ENCODE data around the gene EPN2.
A peak's percentile ranks its signal among the peaks of the same experiment; 100 is the strongest.

Gene EPN2

DNA sequence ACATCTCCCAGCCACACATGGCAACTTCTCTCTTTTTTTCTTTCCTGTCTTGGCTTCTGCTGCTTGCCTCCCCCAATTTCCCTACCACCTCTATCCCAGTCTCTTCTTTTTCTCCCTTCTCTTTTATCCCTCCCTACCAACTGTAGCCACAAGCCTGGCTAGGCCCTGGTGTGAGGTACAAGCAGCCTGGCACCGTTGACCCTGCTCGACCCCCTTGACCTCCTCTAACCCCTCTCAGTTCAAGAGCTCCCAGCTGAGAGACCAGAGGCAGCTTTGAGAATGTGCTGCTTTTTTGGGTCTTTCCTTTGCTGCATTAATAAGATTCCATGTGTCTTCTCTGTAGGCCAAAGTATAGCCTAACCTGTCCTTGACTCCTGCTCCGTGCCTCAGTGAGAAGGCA is 93.1 kb downstream of the EPN2 start:
- no peak for DNase-seq (ENCODE audit: low read depth, low spot score)

DNA sequence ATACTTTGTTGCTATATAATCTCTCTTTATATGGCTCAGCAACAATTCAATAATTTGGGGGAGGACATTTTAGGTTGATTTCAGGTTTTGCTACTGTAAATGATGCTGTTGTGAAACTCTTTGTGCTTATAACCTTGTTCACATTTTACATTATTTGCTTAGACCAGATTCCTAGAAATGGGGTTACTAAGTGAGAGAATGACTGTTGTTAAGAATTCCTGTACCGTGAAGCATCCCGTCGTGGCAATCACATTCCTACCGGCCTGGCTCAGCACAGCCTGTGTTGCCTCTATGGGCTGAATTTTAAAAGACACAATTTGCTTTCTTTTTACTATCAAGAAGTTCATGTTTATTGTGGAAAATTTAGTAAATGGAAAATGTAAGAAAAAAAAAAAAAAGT is 94.0 kb downstream of the EPN2 start:
- DNase-seq (ENCODE audit: low read depth, low spot score) = no peak

DNA sequence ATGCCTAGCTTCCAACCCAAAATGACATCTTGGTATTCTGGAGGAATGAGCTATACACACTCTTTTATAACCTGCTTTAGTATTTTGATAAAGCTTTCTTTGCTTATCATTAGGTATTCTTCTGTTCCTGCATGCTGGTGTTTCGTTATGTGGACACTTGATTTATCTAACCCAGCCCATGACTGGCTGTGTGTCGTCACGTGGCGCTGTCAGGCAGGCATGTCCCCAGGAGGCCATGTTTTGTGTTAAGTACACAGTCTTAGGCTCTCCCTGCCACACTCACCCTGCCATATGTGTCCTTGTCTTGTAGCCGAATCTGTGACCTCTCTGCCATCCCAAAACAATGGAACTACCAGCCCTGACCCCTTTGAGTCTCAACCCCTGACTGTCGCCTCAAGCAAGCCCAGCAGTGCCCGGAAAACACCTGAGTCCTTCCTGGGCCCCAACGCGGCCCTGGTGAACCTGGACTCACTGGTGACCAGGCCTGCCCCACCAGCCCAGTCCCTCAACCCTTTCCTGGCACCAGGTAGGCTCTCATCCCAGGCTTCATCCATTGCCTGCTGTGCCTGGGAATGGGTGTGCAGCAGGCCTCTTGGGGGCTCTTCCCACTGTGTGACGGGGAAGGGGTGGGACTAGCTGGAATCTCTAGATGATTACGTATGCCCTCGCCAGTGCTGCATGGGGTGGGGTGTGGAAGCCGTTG is 94.5 kb downstream of the EPN2 start:
- no peak for DNase-seq (ENCODE audit: low read depth, low spot score)

DNA sequence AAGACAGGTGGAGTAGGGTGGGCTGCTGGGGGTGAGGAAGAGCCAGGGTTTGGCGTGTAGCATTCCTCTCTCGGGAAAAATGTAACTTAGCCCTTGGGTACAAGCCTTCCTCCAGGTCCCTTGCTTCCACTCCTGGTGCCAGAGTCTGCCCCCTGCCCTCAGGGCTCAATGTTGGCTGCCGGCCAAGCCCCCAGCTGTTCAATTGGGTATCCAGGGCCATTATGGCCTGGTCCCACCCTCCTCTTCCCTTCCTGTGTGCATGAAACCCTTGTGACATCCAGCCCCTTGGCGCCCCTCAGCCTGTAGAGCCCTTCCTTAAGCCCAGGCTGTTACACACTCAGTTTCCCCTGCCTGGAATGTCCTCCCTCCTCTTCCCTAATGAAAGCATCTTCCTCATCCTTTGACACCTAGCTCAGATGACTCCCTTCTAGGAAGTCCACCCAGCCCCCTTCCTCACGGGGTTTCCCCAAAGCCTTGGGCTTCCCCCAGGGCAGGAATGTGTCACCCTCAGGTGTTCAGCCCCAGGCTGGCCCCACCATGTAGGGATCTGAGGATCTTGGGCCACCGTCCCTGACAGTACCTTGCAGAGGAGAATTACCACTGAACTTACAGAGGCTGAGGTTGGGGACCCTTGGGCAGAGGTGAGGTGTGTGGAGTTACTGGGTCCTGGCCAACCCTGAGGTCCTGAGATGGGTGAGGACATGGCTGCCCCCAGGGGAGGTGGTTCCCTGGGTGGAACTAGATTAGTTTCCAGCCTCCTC is 95.4 kb downstream of the EPN2 start:
- no peak for DNase-seq (ENCODE audit: low read depth, low spot score)

DNA sequence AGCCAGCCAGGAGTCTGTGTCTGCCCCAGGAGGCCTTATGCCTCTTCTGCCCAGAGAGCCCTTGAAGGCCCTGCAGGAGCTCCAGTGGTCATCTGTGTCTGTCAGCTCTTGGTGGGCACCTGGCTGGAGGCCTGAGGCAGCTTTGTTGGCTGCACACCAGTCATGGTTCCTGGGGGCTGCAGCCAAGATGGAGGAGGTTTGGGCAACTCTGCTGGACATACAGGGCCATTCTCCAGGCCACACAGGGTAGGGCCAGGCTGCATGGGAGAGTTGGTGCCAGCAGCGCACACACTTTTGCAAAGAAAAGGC is 95.9 kb downstream of the EPN2 start:
- no peak for DNase-seq (ENCODE audit: low read depth, low spot score)

DNA sequence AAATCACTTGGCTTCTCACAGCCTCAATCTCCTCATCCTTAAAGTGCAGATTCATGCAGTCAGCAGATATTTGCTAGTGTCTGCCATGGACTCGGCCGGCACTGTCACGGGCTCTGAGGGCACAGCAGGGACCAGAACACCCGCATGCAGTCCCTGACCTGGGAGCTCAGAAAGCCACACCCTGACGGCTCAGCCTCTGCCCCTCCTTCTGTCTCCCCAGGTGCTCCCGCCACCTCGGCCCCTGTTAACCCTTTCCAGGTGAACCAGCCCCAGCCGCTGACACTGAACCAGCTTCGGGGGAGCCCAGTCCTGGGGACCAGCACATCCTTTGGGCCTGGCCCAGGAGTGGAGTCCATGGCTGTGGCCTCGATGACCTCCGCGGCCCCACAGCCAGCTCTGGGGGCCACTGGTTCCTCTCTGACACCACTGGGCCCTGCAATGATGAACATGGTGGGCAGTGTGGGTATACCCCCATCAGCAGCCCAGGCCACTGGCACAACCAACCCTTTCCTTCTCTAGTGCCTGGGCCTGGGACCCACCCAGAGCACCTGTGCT is 96.6 kb downstream of the EPN2 start:
- DNase-seq (ENCODE audit: low read depth, low spot score) = no peak

DNA sequence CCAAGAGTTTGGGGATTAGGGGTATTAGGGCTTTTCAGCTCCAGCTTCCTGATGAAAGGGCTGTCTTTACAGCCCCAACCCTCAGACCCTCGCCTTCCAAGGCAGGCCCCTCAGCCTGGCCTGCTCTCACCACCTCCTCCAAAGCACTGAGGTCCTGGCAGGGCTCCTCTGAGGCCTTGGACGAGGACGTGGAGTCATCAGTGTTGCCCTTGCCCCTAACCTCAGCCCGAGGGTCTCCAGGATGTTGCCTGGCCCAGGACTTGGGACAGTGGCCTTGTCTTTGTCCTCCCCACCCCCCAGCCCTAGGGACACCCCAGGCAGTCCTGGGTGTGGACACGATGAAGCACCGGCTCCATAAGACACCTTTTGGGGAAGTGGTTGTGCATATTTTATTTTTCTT is 97.2 kb downstream of the EPN2 start:
- DNase-seq (ENCODE audit: low read depth, low spot score) = no peak

DNA sequence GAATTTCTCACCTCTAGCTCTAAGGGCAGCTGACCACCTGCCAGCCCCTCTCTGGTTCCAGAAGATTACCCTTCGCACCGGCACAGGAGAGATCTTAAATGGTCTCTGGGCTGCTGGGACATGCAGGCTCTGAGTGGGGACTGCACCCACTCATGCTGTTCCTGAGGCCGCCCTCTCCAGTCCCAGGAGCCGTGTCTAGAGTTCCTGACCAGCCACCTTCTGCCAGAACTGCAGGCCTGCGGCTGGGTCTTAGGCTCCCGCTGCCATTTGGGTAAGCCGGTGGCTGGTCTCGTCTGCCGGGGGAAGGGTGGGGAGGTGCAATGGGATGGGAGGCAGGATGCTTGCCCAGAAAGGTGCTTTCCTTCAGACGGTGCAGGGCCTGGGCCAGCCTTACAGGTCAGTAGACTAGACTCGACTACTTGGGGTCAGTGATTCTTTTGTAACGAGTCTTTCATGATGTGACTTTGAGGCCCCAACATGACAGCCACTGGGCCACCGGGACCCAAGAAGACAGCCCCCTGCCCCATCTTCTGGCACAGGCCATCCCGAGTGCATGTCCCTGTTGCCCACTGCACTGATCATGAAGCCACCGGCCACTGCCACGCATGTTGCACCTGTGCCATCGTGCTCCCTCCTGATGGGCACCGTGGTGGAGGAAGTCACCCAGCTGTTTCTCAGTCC is 98.9 kb downstream of the EPN2 start:
- DNase-seq (ENCODE audit: low read depth, low spot score) = no peak

DNA sequence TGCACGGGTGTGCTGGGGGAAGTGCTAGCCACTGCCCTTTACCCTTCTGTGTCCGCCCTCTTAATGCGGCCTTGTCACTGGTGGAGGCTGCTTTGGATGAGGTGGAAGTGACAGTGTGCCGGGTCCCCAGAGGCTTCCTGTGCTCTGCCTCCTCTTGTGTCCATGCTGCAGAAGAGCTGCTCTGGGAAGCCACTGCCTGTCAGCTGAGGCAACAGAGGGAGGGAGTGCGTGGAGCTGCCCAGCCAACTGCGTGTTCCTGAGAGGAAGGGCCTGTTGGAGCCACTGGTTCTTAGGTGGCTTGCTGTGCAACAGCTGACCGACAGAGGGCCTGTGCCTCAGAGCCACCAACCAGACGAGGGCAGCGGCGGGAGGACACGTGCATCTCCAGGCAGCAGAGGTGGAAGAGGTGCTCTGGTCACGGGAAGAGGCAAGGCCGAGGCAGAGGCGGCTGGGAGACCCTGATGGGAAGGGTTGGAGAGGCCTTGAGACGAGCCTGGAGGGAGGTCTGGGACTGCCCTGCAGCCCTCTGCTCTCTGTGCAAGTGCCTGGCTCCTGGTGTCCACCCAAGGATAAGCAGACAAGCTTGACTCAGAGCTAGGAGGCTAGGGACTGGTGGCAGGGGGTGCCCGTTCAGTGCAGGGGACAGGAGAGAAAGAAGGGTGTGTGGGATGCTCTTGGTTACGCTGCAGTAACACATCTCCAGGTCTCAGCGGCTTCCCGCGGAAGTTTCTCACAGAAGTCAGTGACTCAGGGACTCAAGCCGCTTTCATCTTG is 100.0 kb downstream of the EPN2 start:
- no peak for DNase-seq (ENCODE audit: low read depth, low spot score)

DNA sequence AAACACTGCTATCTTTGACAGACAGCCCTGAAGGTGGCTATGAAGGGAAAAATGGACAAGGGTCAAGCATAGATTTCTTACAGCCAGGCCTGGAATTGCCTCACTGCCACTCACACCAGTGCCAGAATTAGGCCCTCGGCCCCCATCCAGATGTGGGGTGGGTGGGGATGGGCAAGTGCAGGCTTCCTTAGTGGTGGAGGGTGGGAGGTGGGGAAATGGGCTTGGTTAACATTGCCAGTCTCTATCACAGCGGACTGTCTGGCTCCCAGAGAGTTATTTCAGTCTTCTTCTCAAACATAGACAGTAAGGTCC is 100.5 kb downstream of the EPN2 start:
- no peak for DNase-seq (ENCODE audit: low read depth, low spot score)

DNA sequence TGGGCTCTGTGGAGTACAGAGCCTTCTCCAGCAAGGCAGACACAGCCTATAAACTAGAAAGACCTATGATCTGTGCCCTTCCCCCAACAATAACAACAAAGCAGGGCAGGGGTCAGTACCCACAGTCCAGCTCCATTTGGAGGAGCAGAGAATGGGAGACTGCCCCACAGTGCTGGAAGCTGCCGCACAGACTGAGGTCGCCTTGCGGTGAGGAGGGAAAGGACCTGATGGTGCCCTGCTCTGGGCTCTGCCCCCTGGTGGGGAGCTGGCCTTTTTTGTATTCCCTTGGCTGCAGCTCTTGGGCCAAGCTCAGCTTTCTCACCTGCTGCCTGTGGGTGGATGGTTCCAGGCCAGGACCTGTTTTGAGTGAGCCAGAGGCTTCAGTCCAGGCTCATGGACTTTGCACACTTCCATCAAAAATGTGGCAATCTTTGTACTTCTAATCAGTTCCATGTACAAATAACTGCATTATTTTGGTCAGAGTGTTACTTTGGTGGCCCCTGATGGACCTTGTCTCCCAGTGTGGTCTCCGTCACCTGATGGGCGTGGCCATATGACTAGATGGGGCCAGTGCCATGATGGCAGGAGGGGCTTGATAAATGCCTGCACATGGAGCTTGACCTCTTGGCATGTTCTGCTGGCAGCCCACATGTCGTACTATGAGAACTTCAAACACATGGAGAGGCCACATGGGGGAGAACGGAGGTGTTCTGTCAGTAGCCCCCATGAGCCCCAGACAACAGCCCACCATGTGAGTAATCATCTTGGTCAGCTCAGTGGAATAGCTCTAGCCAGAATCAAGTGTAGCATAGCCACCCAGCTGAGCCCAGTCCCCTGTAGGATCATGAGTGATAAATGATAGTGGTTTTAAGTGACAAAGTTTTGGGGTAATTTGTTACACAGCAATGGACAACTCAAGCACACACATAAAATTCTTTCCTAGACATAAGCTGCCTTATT is 101.1 kb downstream of the EPN2 start:
- peak; percentile 12 for DNase-seq (ENCODE audit: low read depth, low spot score)

DNA sequence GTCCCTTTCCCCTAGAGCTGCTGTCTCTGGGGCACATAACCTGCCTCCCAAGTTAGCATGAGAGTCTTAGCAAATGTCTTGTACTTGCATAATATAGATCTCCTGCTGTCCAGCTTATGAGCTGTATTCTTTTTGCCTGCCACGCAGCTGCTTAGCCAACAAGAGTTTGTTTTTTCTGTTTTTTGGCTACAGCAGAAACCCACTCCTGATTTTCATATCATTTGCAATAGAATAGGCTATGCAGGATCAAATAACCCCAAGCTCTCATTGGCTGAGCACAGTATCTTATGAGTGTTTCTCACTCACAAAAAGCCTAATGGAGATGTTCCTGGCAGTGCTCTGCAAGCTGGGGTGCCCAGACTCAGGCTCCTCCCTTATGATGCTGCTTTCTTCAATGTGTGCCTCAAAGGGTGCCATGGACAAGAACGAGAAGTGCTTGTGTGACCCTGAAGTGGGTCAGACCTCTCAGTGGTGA is 102.2 kb downstream of the EPN2 start:
- DNase-seq (ENCODE audit: low read depth, low spot score) = no peak

DNA sequence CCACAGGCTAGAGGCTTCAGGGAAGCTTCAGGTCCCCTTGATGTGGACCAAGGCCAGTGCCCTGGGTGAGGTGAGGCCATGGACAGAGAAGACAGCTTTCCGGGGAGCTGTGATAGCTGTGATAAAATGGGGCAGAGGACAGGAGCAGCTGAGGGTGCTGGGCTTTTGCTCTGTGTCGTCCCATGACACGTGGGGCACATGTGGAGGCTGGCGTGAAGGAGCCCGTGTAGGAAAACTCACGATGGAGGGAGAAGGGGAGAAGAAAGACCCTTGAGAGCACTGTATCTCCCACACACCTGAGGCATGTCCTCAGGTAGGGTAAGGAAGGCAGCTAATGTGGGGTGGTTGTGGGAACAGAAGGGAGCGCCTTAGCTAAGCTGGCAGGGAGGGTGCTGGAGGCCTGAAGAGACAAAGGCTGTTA is 104.1 kb downstream of the EPN2 start:
- no peak for DNase-seq (ENCODE audit: low read depth, low spot score)

DNA sequence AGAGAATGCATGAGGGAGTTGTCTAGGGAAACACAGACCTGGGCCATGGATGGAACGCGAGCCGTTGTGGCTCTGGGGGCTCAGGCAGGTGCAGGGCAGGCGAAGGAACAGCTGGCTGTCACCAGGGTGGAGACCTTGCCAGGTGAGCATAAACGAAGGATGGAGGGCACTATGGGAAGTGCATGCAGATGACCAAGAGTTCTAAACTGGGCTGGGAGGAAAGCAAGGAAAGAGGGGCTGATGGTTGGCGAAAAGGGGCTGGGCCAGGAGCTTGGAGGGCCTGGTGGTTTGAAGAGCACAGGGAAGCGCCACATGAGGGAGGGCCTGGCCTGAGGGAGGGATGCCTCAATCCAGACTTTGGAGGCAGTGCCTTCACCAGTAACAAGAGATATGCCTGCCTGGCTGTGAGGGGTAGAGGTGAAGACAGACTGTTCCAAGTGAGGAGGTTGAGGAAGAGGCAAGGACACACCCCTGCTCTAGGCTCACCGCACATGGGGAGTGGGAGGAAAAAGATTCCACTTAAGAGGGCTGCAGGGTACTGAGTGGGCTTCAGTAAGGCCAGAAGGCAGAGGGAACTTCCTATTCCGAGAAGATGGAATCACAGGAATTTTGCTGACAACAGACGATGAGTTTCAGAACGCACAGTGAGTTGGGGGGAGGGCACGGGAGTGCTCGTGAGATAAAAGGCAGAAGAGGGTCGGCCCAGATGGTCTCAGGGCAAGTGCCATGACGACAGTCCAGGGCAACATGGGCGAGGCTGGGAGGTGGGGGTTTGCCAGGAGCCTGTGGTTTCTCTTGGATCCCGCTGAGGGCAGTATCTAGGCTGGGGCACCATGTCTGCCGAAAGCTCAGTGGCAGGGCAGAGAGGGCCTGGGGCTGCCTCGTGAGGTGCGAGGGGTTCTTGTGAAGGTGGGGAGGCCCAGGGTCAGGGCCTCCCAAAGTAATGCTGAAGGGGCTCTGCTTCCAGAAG is 104.8 kb downstream of the EPN2 start:
- DNase-seq (ENCODE audit: low read depth, low spot score) = no peak

DNA sequence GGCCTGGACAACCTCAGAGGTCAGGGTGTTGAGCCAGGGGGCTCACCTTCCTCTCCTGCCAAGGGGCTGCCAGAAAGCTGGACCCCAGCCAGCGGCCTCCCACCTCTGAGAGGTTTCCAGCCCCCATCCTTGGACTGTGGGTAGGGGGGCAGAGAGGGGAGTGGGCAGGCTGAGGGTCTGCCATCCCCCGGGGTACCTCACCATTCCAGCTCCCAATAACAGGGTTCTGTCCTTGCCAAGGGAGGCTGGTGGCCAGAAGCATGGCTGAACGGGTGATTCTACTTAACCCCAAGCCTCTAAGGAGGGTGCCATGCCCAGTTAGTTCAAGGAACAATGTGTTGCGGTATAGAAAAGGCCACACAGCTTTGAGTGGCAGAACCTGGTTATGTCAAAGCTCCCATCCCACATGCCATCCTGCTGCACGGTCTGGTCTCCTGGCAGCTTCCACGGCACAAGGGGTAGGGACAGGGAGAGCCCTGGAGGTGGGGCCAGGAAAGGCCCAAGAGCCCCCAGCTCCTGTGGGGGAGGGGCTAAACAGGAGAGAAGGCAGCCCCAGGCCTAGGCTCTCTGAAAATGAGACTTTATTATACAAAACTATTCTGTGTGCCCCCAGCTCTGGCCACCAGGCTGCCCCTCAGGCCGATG is 105.6 kb downstream of the EPN2 start:
- no peak for DNase-seq (ENCODE audit: low read depth, low spot score)

DNA sequence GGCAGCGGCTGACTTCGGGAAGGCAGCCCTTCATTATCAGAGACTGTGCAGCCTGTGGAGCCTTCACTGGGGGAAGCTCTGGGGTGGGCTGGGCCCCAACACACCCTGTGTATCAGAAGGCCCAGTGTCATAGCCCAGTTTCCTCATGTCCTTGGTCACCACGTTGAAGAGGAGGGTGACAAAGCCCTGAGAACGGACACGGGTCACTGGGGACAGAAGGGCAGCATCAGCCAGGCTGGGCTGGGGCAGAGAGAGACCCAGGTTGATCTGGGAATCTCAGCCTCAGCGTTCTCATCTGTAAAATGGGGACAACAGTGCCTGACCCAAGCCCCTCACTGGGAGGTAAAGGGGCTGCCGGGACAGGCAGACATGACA is 106.1 kb downstream of the EPN2 start:
- DNase-seq (ENCODE audit: low read depth, low spot score) = no peak

DNA sequence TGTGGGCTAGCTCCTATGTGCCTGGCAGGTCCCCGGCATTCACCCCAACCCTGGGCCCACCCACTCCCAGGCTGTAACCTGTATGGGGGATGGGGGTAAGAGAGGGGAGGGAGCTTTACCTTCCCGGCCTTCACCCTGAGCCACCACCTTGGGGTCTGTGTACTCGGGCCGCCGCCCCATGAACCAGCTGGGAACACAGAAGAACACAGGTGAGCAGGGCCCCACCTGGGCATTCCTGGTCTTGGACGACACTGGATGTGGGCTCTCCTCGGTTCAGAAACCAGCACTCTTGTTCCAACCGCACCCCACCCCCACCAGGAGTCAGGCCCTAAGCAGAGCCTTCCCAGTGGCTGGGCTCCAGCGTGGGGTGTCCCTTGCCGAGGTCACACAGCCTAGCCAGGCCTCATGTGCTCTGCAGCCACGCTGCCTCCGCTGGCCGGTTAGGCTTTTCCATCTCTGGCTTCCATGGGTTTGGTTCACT is 106.5 kb downstream of the EPN2 start:
- DNase-seq (ENCODE audit: low read depth, low spot score) = no peak

DNA sequence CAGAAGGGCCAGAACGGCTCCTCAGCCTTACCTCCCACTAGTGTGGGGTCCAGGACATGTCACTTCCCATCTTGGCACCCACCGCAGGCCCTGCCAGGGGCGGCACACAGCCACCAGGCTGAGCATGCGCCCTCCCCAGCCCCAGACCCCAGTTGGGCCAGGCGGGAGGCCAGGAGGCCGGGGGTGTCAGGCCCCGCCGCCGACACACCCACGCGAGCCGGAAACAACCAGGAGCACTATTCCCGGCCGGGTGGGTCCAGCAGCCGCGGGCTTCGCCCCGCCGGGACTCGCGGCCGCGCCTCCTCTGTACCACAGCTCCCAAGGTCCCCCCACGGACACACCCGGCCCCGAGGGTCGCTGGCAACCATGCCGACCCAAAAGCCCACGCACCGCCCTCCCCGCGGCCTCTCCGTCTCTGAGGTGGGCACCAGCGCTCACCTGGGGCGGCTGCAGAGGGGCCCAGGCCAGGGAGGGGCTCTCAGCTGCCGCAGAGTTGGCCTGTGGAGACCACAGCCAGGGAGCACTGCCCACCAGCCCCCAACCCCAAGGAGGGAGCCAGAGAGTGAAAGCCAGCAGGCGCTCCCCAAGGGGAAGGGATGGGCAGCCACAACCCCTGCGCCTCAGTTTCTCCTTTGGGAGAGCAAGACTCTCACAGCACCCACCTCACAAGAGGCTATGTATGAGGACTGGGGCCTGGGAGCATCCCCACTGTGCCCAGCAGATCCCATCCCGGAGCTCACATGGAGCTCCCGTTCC is 107.3 kb downstream of the EPN2 start:
- DNase-seq (ENCODE audit: low read depth, low spot score) = no peak
